GM18502 (cell line): Measurements from ENCODE around the gene DVL1.

Experiments
- ATAC-seq: cut with Tn5 transposase; IDR thresholded peaks from one replicate; pipeline ENCODE4 v1.9.1; 2021; ENCODE audit warnings: mild to moderate bottlenecking; ENCODE audit not compliant: unreplicated experiment, poor library complexity

DVL1 gene

DNA sequence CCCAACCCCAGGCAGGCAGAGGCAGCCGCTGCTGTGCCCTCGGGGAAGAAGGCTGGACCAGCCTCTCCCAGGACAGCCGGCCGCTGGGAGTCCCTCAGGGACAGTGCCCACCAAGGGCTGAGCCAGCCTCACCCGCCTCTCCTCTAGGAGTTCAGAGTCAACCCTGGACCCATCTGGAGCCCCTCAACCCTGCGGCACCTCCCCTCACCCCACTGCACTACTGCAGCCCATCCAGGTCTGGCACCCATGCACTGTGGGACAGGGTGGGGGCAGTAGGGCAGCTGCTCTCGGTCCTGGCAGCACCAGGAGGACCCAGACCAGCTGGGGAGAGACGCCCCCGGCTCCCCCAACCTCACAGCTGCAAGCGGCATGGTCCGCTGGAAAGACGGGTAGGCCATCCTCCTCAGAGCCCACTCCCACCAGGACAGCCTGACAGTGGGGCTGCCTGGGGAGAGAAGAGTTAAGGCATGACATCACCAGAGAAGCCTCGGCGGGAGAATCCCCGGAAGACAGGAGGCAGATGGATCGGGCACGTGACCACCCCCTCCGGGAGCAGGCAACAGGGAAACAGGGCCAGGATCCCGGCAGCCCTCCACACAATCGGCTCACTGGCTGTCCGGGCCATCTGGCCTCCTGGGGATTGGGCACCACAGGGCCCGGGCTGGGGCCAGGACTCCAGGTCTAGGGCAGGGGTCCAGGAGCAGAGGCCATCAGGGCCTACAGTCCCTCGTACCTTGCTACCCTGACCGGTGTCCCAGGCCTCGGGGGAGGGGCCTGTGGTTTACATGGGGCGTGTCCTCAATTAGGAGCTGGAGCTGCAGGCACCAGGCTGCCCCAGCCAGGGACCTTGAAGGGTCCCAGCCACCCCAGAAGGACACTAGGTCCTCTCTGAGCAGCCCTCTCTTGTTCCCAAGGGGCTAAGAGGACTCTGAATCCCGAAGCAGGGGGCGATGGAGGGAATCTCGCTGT lies 44.6 kb downstream of the DVL1 start:
- ATAC-seq = no peak

DNA sequence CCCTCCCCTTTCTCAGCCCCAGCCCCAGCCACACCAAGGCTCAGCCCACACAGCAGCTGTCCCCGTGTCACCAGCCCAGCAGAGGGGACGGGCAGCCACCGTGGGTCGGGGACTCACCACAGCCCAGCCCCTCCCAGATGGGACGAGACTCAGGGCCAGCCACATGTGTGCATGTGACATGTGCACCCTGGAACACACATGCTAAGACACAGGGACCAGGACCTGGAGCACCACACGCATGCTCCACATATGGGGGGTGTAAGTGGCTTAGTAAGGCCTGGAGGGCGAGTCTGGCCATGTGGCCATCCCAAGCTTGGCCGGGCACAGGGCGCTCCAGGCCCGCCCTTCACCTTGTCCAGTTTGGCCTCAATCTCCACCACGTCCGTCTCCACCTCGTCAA lies 45.5 kb downstream of the DVL1 start:
- no peak for ATAC-seq

DNA sequence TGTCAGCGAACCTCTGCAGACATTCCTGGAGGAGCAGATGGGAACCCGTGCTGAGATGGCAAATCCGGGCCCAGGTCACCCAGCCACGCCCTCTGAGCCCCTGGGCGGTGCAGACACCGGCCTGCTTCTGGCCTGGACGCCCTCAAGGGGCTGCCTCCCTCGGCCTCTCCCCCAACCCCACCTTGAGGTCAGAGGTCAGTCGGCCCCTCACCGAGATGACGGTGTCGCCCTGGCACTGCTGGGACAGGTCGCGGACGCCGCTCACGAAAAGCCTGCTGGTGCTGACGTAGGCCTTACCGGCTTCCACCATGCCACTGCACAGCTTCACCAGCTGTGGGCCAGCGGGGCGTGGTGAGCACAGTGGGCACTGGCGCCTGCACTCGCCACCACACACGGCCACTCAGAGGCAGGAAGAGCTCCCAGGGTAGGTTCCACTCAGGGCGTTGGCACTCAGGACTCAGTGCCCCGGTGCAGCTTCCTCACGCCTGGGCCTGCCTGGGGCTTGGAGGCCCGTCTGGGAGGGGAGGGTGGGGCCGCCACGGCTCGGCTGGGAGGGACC lies 46.2 kb downstream of the DVL1 start:
- no peak for ATAC-seq

DNA sequence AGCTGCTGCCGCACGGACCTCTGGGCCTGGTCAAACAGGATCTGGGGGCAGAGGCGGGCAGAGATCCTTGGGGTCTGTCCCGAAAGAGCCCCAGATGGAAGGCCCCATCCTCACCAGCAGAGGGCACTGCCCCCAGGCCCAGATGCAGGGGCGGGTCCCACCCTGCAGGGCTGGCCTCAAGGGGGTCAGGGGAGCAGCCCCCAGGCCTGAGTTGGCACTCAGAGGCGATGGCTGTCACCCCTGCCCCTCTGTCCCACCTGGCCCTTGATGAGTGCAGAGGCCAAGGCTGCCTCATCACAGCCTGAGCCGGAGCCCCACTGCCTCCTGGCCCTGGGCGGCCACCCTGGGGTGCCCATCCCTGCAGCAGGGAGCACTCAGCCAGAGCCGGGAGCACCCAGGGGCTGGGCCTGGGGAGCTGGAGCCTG lies 47.2 kb downstream of the DVL1 start:
- no peak for ATAC-seq

DNA sequence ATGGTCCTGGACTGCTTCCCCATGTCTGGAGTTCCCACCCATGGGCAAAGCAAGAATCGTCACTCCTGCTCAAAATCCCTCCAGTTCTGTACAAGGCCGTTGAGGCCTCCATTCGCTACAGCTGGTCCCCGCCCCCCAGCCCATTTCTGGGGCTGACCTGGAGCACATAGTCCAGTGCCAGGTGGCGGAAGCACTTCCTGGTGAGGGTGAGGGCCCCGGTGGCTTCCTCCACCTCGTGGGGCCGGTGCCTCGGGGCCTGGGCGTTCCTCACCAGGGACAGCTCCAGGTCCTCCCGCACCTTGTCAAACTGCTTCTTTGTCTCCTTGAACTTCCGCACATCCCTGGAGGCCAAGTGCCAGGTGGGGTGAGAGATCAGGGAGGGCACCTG lies 48.9 kb downstream of the DVL1 start:
- ATAC-seq = no peak

DNA sequence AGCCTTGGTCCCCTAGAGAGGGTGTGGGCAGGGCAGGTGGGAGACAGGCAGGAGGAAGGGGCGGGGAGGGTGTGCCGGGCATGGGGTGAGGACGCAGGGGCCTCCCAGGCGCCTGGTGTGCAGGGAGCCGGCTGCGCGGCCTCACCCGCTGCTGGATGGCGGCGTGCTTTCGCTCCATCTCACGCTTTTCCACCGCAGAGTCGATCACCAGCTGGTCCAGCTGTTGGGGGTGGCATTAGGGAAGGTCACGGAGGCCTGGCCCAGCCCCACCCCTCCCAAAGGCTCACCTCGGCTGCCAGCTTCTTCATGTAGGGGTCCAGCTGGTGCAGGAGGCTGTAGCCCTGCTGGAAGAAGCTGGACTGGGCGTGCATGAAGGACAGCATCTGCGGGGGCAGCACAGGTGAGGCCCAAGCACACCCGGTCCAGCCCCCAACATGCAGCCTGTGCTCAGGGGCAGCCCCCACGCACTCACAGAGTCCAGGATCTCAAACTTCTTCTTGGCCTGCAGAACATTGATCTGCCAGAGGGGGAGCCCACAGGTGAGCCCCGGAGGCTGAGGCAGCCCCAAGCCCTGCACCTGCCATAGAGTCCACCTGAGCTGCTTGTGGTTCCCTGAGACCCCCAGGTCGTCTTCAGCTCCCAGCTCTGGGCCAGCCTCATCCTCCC lies 49.4 kb downstream of the DVL1 start:
- ATAC-seq = no peak

DNA sequence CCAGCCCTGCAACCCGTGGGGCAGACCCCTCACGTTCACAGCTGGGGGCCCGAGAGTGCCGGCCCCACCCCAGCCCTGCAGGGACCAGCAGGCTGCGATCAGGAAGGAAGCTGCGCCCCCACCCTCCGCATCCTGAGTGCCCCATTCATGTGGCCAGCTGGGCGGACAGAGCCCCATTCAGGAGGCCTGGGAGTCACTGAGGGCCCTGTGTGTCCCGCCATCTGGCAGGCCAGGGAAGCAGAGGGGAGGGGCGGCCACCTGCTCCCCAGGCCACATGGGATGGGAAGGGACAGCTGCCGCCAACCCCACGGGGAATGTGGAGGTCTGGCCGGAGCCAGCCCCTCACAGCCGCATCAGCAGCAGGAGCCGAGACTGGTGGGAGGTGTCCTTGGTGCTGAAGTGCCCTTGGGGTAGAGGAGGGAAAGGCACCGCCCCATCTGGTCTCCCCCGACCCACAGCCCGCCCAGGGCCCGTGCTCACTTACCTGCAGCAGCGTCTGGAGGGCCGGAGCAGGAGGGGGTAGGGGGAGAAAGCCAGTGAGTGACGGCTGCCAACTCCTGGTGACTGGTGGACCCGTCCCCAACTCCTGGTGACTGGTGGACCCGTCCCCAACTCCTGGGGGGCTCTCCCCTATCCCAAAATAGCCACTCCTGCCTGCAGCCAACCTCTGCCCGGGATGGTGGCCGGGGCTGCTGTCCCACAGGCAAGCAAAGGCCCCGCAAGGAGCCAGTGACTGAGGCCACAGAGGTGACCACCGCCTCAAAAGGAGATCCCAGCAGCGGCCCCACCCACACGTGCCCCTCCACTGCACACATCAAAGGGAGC lies 50.1 kb downstream of the DVL1 start:
- no peak for ATAC-seq

DNA sequence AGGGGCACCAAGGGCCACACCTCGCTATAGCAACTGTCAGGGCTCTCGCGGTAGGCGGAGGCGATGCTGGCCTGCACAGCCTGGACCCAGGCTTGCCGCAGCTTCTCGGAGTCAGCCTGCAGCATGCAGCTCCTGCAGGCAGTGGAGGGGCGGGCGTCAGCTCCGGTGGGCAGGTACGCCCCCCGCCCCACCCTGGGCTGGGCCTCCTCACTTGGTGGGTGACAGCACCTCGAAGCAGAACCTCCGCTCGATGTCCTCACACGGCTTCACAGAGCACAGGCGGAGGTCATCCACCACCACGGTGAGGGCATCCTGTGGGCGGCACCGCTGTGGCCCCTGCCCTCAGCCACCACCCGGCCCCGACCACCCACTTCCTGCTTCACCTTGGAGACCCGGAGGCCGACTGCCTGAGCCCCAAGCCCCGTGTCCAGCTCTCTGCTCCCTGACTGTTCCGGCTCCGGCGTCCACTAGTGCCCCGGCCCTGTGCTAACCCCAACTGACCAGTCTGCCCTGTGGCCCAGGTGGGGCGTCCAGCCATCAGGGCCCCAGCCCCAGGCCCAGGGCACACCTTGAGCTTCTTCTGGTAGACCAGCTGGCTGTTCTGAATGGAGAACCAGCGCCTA lies 51.3 kb downstream of the DVL1 start:
- ATAC-seq = no peak

DNA sequence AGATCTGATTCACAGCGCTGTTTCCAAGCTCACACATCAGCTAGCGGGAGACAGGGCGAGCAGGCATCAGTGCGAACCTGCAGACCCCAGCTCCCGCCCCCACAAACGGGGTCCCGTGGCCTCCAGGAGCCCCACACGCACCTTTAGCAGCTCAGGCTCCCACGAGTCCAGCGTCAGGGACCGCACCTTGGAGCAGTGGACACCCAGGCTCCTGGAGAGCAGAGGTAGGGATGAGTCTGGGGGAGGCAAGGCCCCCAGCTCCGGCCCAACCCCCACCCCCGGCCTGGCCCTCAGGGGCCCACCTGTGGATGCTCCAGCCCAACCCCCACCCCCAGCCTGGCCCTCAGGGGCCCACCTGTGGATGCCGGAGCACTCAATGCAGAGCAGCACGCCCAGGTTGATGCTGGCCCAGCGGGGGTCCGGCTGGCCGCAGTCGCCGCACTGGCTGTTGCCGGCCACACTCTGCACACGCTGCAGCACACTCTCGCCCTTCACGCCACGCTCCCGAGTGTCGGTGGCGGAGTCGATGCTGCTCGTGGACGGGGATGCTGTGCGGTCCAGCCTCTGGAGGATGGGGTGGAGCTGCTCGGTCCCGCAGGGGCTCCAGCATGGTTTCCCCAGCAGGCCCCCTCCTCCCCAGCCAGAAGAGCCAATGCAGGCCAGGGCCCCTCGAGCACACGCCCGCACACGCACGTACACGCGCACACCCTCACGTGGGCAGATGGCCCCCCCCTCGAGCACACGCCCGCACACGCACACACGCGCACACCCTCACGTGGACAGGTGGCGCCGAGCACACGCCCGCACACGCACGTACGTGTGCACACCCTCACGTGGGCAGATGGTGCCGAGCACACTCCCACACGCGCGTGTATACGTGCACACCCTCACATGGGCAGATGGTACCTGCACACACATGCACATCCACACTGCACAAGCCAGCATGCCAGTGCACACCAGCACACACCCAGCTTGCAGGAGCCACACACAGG lies 52.9 kb downstream of the DVL1 start:
- no peak for ATAC-seq

DNA sequence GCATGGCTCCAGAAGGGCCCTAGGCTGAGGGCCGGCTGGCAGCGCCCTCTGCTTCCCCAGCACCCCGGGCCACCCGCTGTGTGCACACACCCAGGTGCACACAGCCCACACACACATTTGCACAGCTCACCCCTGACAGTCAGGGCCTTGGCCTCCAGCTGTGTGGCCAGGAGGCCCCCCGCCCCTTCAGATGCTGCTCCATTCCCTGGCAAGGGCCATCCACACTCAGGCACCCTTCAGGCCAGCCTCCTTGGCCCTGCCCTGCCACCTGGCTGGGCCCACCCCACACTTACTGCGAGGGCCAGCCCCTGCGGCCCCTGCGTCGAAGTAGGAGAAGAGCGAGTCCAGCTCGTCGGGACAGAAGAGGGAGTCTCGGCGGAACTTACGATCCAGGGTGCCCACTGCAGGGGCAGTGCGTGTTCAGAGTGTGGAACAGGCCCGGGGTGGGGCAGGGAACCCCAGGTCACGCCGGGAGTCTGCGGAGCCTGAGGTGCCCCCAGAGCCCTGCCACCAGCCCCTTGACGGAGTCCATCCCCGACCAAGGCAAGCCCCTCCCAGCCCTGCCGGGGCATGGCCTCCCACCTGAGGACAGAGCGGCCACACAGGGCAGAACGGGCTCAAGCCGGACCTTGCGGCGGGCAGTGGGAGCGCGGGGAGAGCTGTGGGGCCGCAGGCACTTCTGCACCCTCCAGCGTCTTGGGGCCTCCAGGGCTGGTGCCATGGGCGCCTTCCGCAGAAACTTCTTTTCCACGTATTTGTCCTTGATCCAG lies 53.9 kb downstream of the DVL1 start:
- no peak for ATAC-seq

DNA sequence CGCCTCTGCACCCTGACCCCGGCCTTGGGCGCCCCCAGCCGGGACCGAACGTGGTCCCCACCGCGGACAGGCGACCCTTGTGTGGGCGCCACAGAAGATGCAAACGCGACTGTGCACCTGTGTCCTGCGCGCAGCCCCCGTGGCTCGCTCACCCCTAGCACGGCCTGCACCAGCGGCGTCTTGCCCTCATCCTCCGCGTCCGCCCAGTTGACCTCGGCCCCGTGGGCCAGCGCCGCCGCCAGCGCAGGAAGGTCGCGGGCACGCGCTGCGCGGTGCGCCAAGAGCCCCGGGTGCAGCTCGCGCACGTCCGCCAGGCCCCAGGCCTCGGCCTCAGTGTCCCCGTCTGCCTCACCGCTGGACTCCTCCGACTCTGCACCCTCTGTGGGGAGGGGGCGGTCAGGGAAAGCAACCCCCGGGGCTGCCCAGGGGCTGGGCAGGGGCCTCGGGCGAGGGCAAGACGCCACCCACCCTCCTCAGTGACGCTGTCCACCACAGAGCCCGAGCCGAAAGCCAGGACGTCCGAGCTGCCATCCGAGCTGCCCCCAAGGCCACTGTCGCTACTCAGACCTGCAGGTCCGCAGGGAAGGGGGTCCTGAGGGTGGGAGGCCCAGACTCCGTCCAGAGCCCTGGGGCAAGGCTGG lies 54.8 kb downstream of the DVL1 start:
- no peak for ATAC-seq

DNA sequence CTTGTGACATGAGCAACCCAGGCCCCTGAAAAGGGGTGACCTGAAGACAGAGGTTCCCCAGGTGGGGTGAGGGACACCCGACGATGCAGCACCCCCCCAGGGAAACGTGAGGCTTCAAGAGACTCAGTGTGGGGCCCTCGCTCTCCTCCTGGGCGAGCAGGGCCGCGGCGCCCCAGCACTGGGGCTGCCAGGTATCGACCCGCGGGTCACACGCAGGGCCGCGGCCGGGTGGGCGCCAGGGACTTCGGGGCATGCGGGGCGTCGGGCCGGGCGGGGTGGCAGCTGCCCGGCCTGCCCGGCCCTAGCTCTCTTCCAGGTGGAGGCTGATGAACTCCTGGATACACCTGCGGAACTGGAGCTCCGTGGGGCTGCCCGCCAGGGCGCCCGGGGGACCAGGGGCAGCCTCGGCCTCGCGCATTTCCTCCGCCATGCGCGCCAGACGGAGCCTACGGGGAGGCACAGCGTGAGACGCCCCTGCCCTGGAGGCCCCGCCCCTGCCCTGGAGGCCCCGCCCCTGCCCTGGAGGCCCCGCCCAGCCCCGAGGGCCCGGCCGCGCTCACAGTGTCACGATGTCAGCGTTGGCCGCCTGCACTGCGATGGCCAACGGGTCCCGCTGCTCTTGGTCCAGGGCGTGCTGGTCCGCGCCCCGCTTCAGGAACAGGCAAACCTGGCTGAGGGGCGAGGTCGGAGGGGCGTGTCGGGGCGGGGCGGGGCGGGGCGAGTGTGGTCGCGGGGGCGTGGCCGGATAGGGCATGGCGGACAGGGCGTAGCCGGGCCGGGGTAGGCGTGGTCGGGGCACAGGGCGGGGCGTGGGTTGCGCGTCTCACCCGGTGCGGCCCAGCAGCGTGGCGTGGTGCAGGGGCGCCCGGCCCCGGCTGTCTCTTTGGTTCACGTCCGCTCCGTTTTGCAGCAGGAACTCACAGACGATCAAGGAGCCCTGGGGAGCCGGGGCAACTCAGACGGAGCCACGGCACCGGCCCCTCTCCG lies 55.7 kb downstream of the DVL1 start:
- ATAC-seq = no peak

DNA sequence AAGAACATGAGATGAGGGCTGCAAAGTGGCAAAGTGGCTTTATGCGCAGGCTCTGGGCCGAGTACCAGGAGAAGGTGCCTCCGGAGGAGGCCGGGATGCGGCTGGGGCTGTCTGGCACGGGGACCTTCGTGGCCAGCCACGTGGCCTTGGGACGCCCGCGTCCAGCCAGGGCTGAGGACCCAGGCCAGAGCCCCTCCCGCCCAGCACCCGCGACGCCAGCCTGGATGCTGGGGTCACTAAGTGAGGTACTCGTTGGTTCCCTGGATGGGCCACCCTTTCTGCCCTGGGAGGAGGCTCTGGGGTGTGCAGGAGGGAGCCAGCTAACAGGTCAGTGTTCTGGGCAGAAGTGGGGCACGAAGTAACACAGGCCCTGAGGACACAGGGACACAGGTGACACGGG lies 56.4 kb downstream of the DVL1 start:
- ATAC-seq = no peak

DNA sequence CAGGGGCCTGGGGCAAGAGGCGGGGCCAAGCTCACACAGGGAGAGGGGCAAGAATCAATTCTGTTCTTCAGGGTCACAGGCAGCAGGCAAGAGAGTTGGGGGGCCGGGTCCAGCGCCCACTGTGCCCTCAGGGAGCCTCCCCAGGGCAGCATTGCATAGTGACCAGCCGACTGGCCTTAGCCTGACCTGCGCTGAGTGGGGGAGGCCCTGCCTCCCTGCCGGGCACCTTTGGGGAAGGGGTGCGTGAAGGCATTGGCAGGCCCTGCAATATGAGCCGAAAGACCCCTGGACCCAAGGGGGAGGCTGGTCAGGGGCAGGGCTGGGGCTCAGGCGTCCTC lies 56.8 kb downstream of the DVL1 start:
- no peak for ATAC-seq

DNA sequence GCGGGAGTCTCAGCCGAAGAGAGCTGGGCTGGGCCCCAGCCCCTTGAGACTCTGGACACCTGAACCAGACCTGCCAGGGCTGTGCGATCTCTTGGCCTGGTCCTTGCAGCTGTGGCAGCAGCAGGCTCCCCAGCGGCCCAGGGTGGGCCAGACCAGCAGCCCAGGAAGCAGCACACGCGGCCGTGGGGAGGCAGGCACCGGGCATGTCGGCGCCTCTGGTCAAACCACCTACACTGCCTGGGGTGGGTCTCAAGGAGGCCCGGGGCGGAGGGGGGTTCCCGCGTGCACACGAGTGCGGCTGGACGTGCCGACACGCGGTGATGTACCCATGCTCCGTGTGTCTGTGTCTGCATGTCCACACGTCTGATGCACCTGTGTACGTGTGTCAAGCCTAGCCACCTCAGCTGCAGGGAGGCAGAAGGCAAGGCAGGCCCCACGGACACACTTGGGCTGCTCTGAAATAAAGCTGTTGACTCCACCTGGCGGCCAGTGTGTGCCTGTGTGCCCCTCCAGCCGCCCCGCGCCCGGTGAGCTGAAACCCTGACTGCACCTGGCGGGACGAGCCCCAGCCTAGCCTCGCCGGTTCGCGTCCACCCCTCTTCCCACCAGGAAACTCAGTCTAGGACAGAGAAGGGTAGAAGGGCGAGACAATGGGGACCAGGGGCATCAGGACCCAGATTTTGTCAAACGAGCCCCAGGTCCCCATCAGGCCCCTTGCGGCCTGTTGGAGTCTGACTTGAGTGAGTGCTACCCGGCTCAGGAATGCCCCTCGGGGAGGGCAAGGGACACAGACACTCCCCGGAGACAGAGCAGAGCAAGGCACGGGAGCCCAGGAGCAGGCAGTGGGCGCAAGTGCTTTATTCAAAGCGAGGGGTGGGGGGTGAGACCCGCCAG lies 57.4 kb downstream of the DVL1 start:
- no peak for ATAC-seq
